IMR-90 (cell line): Measurements from ENCODE around the gene RCOR3. TPM values are rescaled to one million over a fixed set of nuclear protein-coding genes. Genes with fewer than 3 reads are reported as not detected.

Experiments
- ATAC-seq: fragments of 200-7000 bp; cut with Tn5 transposase; 2 replicates; pipeline ENCODE4 v1.9.1; 2020; ENCODE audit warnings: low read depth, mild to moderate bottlenecking, moderate library complexity
- BruUV-seq: library from RNA; stranded (reverse); fragments of 400-500 nt; replicated peaks from 2 replicates; lab custom pipeline; 2021; lab: Mats Ljungman, UMichigan
- CTCF ChIA-PET: fragments of 300-600 bp; formaldehyde crosslinking; extraction: SDS; loops from one replicate; lab custom pipeline; 2021; ENCODE audit warnings: antibody characterized with exemption; lab: Yijun Ruan, JAX
- POLR2A ChIA-PET: fragments of 300-600 bp; sonication (Branson Sonifier 250); formaldehyde crosslinking; loops from one replicate; lab custom pipeline; 2022; ENCODE audit warnings: antibody characterized with exemption; ENCODE audit not compliant: unreplicated experiment; lab: Charles Lee
- DNase-seq: peaks from one replicate; pipeline ENCODE4 v3.0.0; 2013
- H2AFZ ChIP-seq: replicated peaks from 2 replicates; pipeline ENCODE3; 2013; ENCODE audit warnings: low read length, mild to moderate bottlenecking; ENCODE audit not compliant: poor library complexity
- H2AK5ac ChIP-seq: 2 replicates; pipeline ENCODE4 v1.6.1; 2013; ENCODE audit warnings: low read depth, low read length, inconsistent platforms
- H2AK9ac ChIP-seq: replicated peaks from 2 replicates; pipeline ENCODE3; 2013; ENCODE audit warnings: mild to moderate bottlenecking, low read depth, low read length, moderate library complexity; ENCODE audit not compliant: poor library complexity
- H2BK120ac ChIP-seq: 2 replicates; pipeline ENCODE4 v1.6.1; 2013; ENCODE audit warnings: low read depth, low read length, inconsistent platforms
- H2BK15ac ChIP-seq: 3 replicates; pipeline ENCODE4 v1.6.1; 2013; ENCODE audit warnings: low read depth, low read length, inconsistent platforms
- H2BK20ac ChIP-seq: 2 replicates; pipeline ENCODE4 v1.6.1; 2013; ENCODE audit warnings: low read depth, mild to moderate bottlenecking, inconsistent platforms, low read length, moderate library complexity
- H2BK5ac ChIP-seq: 2 replicates; pipeline ENCODE4 v1.6.1; 2013; ENCODE audit warnings: mild to moderate bottlenecking, low read depth, low read length, inconsistent platforms; ENCODE audit not compliant: poor library complexity, severe bottlenecking
- H3K14ac ChIP-seq: replicated peaks from 2 replicates; pipeline ENCODE4 v1.6.1; 2013; ENCODE audit warnings: low read depth, low read length, inconsistent platforms
- H3K18ac ChIP-seq: 2 replicates; pipeline ENCODE4 v1.6.1; 2013; ENCODE audit warnings: low read depth, low read length, control low read depth
- H3K23ac ChIP-seq: 2 replicates; pipeline ENCODE4 v1.6.1; 2013; ENCODE audit warnings: low read depth, low read length, inconsistent platforms
- H3K27ac ChIP-seq: 2 replicates; pipeline ENCODE4 v1.5.1; 2013; ENCODE audit warnings: mild to moderate bottlenecking, control low read depth, low read length; ENCODE audit not compliant: insufficient read depth
- H3K27me3 ChIP-seq: 2 replicates; pipeline ENCODE4 v1.6.1; 2013; ENCODE audit warnings: low read length; ENCODE audit not compliant: control insufficient read depth, insufficient read depth
- H3K36me3 ChIP-seq: 2 replicates; pipeline ENCODE4 v1.6.1; 2013; ENCODE audit warnings: low read length, mixed read lengths; ENCODE audit not compliant: control insufficient read depth, insufficient read depth
- H3K4ac ChIP-seq: 2 replicates; pipeline ENCODE4 v1.6.1; 2013; ENCODE audit warnings: low read depth, low read length, inconsistent platforms
- H3K4me1 ChIP-seq: 2 replicates; pipeline ENCODE4 v1.6.1; 2013; ENCODE audit warnings: low read length, mixed read lengths; ENCODE audit not compliant: control insufficient read depth, insufficient read depth
- H3K4me2 ChIP-seq: 2 replicates; pipeline ENCODE4 v1.6.1; 2013; ENCODE audit warnings: low read depth, mild to moderate bottlenecking, control low read depth, low read length, moderate library complexity
- H3K4me3 ChIP-seq: 2 replicates; pipeline ENCODE4 v1.5.1; 2013; ENCODE audit warnings: low read depth, mild to moderate bottlenecking, control low read depth, low read length, moderate library complexity; ENCODE audit not compliant: insufficient read depth
- H3K56ac ChIP-seq: 2 replicates; pipeline ENCODE4 v1.6.1; 2013; ENCODE audit warnings: low read length, inconsistent platforms; ENCODE audit not compliant: insufficient read depth; ENCODE audit errors: extremely low read depth
- H3K79me1 ChIP-seq, 2 experiments: 2 replicates each; pipeline ENCODE4 v1.6.1; 2013; ENCODE audit warnings: low read length in 2 of 2, inconsistent platforms in 1 of 2, low read depth in 1 of 2
- H3K9ac ChIP-seq: 2 replicates; pipeline ENCODE4 v1.6.1; 2013; ENCODE audit warnings: low read depth, low read length, control low read depth
- H3K9me1 ChIP-seq: 2 replicates; pipeline ENCODE4 v1.6.1; 2013; ENCODE audit warnings: low read length, inconsistent platforms; ENCODE audit not compliant: insufficient read depth
- H3K9me3 ChIP-seq: 2 replicates; pipeline ENCODE4 v1.6.1; 2013; ENCODE audit warnings: low read length; ENCODE audit not compliant: control insufficient read depth, insufficient read depth
- H4K20me1 ChIP-seq: 2 replicates; pipeline ENCODE4 v1.6.1; 2013; ENCODE audit warnings: low read length, inconsistent platforms; ENCODE audit not compliant: insufficient read depth
- H4K5ac ChIP-seq: 2 replicates; pipeline ENCODE4 v1.6.1; 2013; ENCODE audit warnings: mild to moderate bottlenecking, low read depth, low read length, control low read depth
- H4K8ac ChIP-seq, 2 experiments: 2 replicates each; pipeline ENCODE4 v1.6.1; 2013; ENCODE audit warnings: low read depth in 2 of 2, low read length in 2 of 2, control low read depth in 1 of 2, inconsistent platforms in 1 of 2
- H4K91ac ChIP-seq: 2 replicates; pipeline ENCODE4 v1.6.1; 2013; ENCODE audit warnings: low read depth, low read length, inconsistent platforms; ENCODE audit not compliant: insufficient read depth
- MAZ ChIP-seq: IDR thresholded peaks from 2 replicates; pipeline ENCODE4 v1.6.1; 2012; ENCODE audit warnings: low read depth, mild to moderate bottlenecking, low read length, improper control_type of control experiment, moderate library complexity, borderline replicate concordance
- RAD21 ChIP-seq: IDR thresholded peaks from 2 replicates; pipeline ENCODE4 v1.6.1; 2012; ENCODE audit warnings: low read length, improper control_type of control experiment
- RFX5 ChIP-seq: IDR thresholded peaks from 2 replicates; pipeline ENCODE4 v1.8.0; 2012; ENCODE audit warnings: low read depth, mild to moderate bottlenecking, low read length, moderate library complexity
- SMC3 ChIP-seq: fragments of 150-350 bp; IDR thresholded peaks from 2 replicates; pipeline ENCODE4 v1.6.1; 2016; ENCODE audit warnings: low read depth, mild to moderate bottlenecking, antibody characterized with exemption, low read length, moderate library complexity
- WGBS, 2 experiments: methylation state at CpG; one replicate each; pipeline versions ENCODE4 v1.1.5 to v1.1.7; 2013; ENCODE audit warnings: missing lambda C conversion rate in 2 of 2; ENCODE audit not compliant: insufficient read length in 1 of 2; ENCODE audit errors: extremely low coverage in 2 of 2; 5-methylcytosine and 5-hydroxymethylcytosine counted together
- dilution Hi-C: fragments of 300-500 bp; cut with HindIII; formaldehyde crosslinking; loops from one replicate; pipeline ENCODE4 v1.14.3; 2018; ENCODE audit warnings: low sequenced_read_pairs; ENCODE audit not compliant: unreplicated experiment
- in situ Hi-C: fragments of 300-500 bp; cut with MboI; formaldehyde crosslinking; loops from 3 replicates; pipeline ENCODE4 v1.14.3; 2019; ENCODE audit warnings: low sequenced_read_pairs, inconsistent platforms, mixed read lengths
- intact Hi-C: fragments of 100-400 bp; cut with micrococcal nuclease; formaldehyde crosslinking; loops from 2 replicates; pipeline ENCODE4 v1.10.0; 2022
- polyA plus RNA-seq, 3 experiments: library from polyadenylated mRNA; depleted of rRNA; stranded (reverse); fragments of >200 nt; gene quantifications; 2 replicates each; pipeline ENCODE4 v1.2.3, GENCODE V29; 2012; ENCODE audit warnings: low replicate concordance in 1 of 3
- total RNA-seq: library from RNA; depleted of rRNA; stranded (reverse); fragments of >200 nt; gene quantifications from 2 replicates; pipeline ENCODE4 v1.2.3, GENCODE V29; 2012
- TF ChIP-seq, protein P1 (sequence below): fragments of 150-350 bp; IDR thresholded peaks from 2 replicates; pipeline ENCODE4 v1.6.1; 2016; ENCODE audit warnings: low read depth, mild to moderate bottlenecking, low read length, moderate library complexity, borderline replicate concordance

RCOR3 gene
- total and polyA plus RNA-seq, 2 of the 4 experiments (the other 2 are of a cell fraction): 8.1 to 16.4 TPM

DNA sequence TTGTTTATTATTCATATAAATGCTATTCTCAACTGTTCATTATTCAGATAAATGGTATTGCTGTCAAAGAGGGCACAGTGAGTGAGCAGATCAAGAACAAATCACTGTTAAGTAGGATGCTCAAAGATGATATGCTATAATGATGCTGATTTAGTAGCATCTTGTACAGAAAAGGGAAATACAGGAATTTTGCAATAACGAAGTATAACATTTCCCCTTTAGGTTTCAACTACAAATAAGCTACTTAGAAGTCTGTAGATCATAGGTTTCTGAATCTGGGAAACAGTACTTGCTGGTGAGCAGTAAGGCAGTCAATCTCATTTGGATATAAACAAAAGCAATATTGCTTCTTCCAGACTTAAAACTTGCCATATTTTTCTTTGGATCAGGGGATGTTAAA lies 27.3 kb upstream of the RCOR3 start:
- Histone ChIP-seq H3K36me3 (no peaks in the 10 kb centered on the region), H3K4me2 (no peak overlapping the region), H2AK9ac (no peak overlapping the region), H3K23ac (no peak overlapping the region), H3K56ac (no peak overlapping the region), H3K9ac (no peak overlapping the region), H3K14ac (no peak overlapping the region), H4K20me1 (no peaks in the 10 kb centered on the region), H4K8ac (no peak overlapping the region), H3K9me1 (no peaks in the 10 kb centered on the region), H4K5ac (no peak overlapping the region), H3K79me1 (no peaks in the 10 kb centered on the region), H4K91ac (no peak overlapping the region), H2AFZ (no peak overlapping the region), H2BK20ac (no peak overlapping the region), H2BK5ac (no peak overlapping the region), H3K9me3 (no peaks in the 10 kb centered on the region), H3K4me3 (no peak overlapping the region), H3K27me3 (no peaks in the 10 kb centered on the region), H3K27ac (no peak overlapping the region), H3K4ac (no peak overlapping the region), H3K18ac (no peak overlapping the region), H2BK120ac (no peak overlapping the region), H2BK15ac (no peak overlapping the region), H3K4me1 (no peaks in the 10 kb centered on the region), H2AK5ac (no peak overlapping the region)
- ChIA-PET POLR2A (no interaction called here), CTCF (no interaction called here)
- dilution Hi-C loops (no loop called here), intact Hi-C loops (loop anchor here (1.0 kb wide), 1 partner anchor 8 kb away; no protein-coding TSS in a partner anchor), in situ Hi-C loops (no loop called here)
- no peak for ATAC-seq
- no TSS peak for BruUV-seq
- TF ChIP-seq, protein P1, sequence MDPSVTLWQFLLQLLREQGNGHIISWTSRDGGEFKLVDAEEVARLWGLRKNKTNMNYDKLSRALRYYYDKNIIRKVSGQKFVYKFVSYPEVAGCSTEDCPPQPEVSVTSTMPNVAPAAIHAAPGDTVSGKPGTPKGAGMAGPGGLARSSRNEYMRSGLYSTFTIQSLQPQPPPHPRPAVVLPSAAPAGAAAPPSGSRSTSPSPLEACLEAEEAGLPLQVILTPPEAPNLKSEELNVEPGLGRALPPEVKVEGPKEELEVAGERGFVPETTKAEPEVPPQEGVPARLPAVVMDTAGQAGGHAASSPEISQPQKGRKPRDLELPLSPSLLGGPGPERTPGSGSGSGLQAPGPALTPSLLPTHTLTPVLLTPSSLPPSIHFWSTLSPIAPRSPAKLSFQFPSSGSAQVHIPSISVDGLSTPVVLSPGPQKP: no peak
- TF ChIP-seq SMC3 (no peak), RAD21 (no peak), RFX5 (no peak), MAZ (no peak)
- WGBS, 2 experiments: no CpG with 5 or more reads among the region's 1 CpG
- DNase-seq: no peak
